Measurements from ENCODE around the gene GSDME.

DNA sequence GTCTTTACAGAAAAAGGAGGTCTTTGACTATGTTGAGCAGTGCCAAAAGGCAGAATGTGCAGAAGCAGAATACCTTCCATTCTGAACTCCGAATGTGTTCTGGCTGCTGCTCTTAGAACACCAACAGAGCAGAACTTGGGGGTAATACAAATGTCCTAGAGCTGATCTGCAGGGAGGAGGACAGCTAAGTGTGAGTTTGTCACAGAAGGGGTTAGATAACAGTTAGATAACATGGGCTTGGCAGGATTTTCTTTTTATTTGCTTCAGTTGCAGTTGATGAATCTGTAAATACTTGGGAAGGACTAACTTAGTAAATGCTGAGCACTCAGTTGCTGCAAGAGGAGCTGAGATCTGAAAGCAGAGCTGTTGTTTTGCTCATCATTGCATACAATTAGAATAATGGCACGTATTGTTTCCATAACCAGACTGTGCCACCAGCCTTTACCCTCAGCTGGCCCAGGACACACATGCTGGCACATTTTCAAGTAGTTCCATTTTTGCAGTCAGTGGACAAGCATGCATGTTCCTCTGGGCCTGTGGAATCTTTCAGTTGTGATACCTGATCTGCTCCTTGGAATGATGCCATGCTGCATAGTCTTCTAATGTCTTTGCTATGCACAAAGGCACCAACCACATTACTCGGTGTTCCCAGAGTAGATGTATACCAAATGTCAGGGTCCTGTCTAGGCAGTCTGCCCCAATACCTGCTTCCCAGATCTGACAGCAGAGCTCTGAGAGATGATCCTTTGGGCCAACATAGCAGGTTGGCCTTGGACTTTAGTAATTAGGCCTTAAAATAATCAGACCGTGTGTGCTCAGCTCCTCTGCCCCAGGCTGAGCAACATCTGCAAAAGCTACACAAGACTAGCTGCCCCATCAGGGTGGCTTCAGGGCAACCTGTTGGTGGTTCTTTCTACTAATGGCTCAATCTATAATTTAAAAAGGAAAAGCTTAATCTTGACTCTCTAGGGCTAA lies 55.7 kb downstream of the GSDME start:
- TF ChIP-seq, protein P1, sequence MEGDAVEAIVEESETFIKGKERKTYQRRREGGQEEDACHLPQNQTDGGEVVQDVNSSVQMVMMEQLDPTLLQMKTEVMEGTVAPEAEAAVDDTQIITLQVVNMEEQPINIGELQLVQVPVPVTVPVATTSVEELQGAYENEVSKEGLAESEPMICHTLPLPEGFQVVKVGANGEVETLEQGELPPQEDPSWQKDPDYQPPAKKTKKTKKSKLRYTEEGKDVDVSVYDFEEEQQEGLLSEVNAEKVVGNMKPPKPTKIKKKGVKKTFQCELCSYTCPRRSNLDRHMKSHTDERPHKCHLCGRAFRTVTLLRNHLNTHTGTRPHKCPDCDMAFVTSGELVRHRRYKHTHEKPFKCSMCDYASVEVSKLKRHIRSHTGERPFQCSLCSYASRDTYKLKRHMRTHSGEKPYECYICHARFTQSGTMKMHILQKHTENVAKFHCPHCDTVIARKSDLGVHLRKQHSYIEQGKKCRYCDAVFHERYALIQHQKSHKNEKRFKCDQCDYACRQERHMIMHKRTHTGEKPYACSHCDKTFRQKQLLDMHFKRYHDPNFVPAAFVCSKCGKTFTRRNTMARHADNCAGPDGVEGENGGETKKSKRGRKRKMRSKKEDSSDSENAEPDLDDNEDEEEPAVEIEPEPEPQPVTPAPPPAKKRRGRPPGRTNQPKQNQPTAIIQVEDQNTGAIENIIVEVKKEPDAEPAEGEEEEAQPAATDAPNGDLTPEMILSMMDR (IDR thresholded peaks at IDR 0.05) = no peak
- TF ChIP-seq POLR2A (IDR thresholded peaks at IDR 0.05) = no peak
